NCI-H226 (cell line): Measurements from ENCODE around the gene CCNF.

Experiments
- DNase-seq: peaks from one replicate; pipeline ENCODE4 v3.0.0-alpha.2; 2015

Gene CCNF

DNA sequence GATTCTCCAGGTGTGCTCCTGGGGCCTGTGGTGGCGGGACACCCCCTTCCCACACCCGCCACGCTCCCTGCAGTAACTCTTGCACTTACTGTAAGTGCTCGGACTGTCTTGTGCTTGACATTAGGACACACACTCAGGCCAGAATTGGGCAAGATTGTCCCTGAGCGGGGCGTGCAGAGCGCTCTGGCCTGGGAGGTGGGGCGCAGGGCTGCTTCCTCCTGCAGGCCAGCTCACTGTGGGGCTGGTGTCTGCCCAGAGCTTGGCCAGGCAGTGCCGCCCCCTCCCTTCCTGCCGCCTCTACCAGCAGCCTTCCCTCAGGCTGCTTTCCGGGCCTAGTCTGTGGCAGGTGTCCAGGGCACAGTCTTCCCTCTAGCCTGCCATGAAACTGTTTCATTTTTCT, 78.4 kb downstream of the CCNF start:
- no peak for DNase-seq
